GM18507 (cell line): Measurements from ENCODE around the gene NT5C.

ENCODE experiments used
- DNase-seq: peaks from one replicate; pipeline ENCODE4 v3.0.0; 2011; ENCODE audit warnings: low read depth; ENCODE audit not compliant: insufficient read length; ENCODE audit errors: extremely low spot score
- FAIRE-seq: peaks from 2 replicates; lab custom pipeline; 2011; peaks lifted over from hg19 to GRCh38; lab: Jason Lieb, UNC

The NT5C gene

GRCh38 chr17:75125984-75126383, 5.6 kb downstream of the NT5C start:
- DNase-seq, result no peak
- FAIRE-seq, result peak; percentile 36

- DNase-seq (no peak), FAIRE-seq (no peak)
These were observed 6.8 kb downstream of the NT5C start for GRCh38 chr17:75124819-75125162.

GRCh38 chr17:75124041-75124818, 7.3 kb downstream of the NT5C start:
- no peak for DNase-seq
- no peak for FAIRE-seq

- DNase-seq (no peak), FAIRE-seq (no peak)
These were observed 13.2 kb downstream of the NT5C start for GRCh38 chr17:75118307-75118706.

GRCh38 chr17:75116737-75117136, 14.8 kb downstream of the NT5C start:
- FAIRE-seq, result no peak

GRCh38 chr17:75115555-75115954, 16.0 kb downstream of the NT5C start:
- no peak for DNase-seq
- FAIRE-seq, result no peak

More at GRCh38 chr17:75116737-75117136, 14.8 kb downstream of the NT5C start:
- no peak for DNase-seq

- FAIRE-seq (peak; percentile 42), DNase-seq (no peak)
These were observed 16.8 kb downstream of the NT5C start for GRCh38 chr17:75114552-75115314.

- FAIRE-seq, result peak; percentile 91
- DNase-seq, result peak; percentile 59
These were observed 17.6 kb downstream of the NT5C start for GRCh38 chr17:75113798-75114551.

- DNase-seq, result no peak
- FAIRE-seq, result no peak
These were observed 19.7 kb downstream of the NT5C start for GRCh38 chr17:75111777-75112335.

- FAIRE-seq, result no peak
- DNase-seq, result no peak
These were observed 21.2 kb downstream of the NT5C start for GRCh38 chr17:75110234-75110937.

- FAIRE-seq (peak; percentile 88), DNase-seq (peak; percentile 91)
These were observed 21.9 kb downstream of the NT5C start, which contains the start of gene ARMC7 for GRCh38 chr17:75109407-75110233. TSS of gene ARMC7 (plus strand) at chr17:75109969. CDS start at chr17:75110289, 320 bp downstream.

- no peak for FAIRE-seq
- no peak for DNase-seq
These were observed 22.5 kb downstream of the NT5C start for GRCh38 chr17:75109046-75109406.

- FAIRE-seq, result no peak
- no peak for DNase-seq
These were observed 23.3 kb downstream of the NT5C start for GRCh38 chr17:75108193-75108592.

GRCh38 chr17:75105126-75106080, 26.1 kb downstream of the NT5C start:
- DNase-seq, result no peak
- FAIRE-seq, result peak; percentile 80

GRCh38 chr17:75103601-75104554, 27.7 kb downstream of the NT5C start:
- DNase-seq (no peak), FAIRE-seq (no peak)

GRCh38 chr17:75102385-75102821, 29.1 kb downstream of the NT5C start:
- peak; percentile 76 for FAIRE-seq
- no peak for DNase-seq
